ENCODE measurements around the gene PTPN22. TPM values are rescaled to one million over a fixed set of nuclear protein-coding genes. Genes with fewer than 3 reads are reported as not detected.

The PTPN22 gene
- total RNA-seq, 4 donors from 2014 or later = 0.27 to 1.4 (median 1.1) TPM

GRCh38 chr1:113890816-113891215, 19.3 kb upstream of the PTPN22 start:
- H3K9me3 ChIP-seq = no peaks in the 10 kb centered on the region
- ATAC-seq = no peak
- no peak overlapping the region for H3K27ac ChIP-seq
- no peak overlapping the region for H3K4me3 ChIP-seq
- TF ChIP-seq POLR2AphosphoS5 (IDR thresholded peaks at IDR 0.05) (no peak), POLR2A (IDR thresholded peaks at IDR 0.05) (no peak), EP300 (IDR thresholded peaks at IDR 0.05) (no peak), CTCF (IDR thresholded peaks at IDR 0.05) (no peak)
- peaks cover 0 to 20% of the 10 kb centered on the region in 2 donors for H3K36me3 ChIP-seq
- no peaks in the 10 kb centered on the region for H3K4me1 ChIP-seq
- 71 to 72% methylated on average over 2 of the region's 2 CpGs for WGBS, 2 donors (ENCODE audit: low coverage in 1 of 2)
- no peaks in the 10 kb centered on the region for H3K27me3 ChIP-seq

DNA sequence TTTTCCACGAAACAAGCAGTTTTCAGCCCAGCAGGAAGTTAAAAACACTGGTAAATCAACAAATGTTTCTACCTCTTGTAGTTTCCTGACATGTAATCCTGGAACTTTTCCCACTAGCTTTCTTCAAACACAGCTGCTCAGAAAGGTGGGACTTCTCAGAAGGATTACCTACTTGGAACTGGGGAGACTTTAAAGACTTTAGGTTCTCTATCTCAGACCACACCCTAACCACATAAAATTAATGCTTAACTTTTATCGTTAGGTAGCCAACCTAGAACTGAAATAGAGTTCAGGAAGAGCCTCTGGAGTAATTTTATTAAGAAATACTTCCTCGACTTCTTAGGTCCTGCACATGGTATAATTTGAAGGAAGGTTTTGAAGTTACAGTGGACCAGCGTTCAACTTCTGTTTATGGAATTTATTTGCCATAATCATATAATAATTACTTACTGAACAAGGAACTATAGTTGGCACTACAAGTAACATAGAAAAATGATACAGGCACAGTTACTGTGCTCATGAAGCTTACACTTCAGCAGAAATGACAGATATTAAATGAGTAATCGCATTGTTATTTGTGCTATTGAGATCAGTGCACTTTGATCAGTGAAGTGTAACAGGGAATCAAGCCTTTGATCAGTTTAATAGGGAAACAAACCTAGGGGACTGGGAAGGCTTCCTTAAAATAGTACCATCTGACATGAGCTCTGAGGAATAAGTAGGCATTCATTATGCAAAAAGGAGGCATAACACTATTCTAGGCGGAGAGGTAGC, 16.1 kb upstream of the PTPN22 start, which contains the start of gene BCL2L15:
Gene BCL2L15 (minus strand): TSS at position 180 of the 774 bp plus-strand sequence. CDS start 206 bp downstream, outside the sequence.
- 72 to 76% methylated on average over 6 of the region's 6 CpGs for WGBS, 2 donors (ENCODE audit: low coverage in 1 of 2)
- Histone ChIP-seq H3K27me3 (no peaks in the 10 kb centered on the region), H3K27ac (no peak within 1 kb of the TSS), H3K9me3 (no peaks in the 10 kb centered on the region), H3K36me3 (no peaks in the 10 kb centered on the region), H3K4me1 (no peaks in the 10 kb centered on the region), H3K4me3 (no peak within 1 kb of the TSS)
- ATAC-seq = no peak
- TF ChIP-seq CTCF (IDR thresholded peaks at IDR 0.05) (no peak), POLR2A (IDR thresholded peaks at IDR 0.05) (no peak), POLR2AphosphoS5 (IDR thresholded peaks at IDR 0.05) (no peak), EP300 (IDR thresholded peaks at IDR 0.05) (no peak)

DNA sequence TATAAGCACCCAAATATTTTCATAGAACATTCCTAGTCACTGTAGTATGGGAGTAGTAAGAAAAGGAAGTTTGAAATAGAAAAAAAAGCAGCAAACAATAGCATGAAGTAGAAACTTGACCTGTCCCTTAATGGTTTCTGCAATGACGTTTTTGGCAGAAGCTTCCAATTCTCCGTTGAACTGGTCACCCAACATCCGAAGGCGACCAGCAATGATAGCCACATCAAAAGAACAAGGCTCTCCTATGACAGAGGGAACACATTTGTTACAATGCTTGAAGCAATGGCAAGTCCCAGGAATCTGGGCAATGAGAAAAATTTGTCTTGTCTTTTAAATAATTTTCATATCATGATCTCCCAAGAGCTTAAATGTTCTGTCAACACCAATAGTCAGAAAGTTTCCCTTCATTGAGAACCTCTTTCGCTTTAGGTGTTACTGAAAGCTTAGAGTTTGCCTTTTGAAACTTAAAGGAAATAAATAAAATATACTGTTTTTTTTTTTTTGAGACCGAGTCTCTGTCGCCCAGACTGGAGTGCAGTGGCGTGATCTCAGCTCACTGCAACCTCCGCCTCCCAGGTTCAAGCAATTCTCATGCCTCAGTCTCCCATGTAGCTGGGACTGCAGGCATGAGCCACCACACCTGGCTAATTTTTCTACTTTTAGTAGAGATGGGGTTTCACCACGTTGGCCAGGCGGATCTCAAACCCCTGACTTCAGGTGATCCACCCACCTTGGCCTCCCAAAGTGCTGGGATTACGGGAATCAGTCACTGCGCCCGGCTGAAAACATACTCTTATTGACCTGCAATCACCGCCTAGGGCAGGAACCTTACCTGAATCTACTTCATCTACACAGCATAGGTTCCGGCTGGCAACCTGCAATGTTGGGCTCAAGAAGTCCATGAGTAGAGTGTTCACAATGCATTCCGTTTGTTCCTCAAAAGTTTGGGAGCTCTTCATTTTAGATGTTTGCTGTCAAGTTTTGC, 15.2 kb upstream of the PTPN22 start:
- no peak for TF ChIP-seq POLR2A (IDR thresholded peaks at IDR 0.05)
- no peak for TF ChIP-seq POLR2AphosphoS5 (IDR thresholded peaks at IDR 0.05)
- no peak for TF ChIP-seq EP300 (IDR thresholded peaks at IDR 0.05)
- TF ChIP-seq CTCF (IDR thresholded peaks at IDR 0.05) = no peak

GRCh38 chr1:113881661-113882060, 10.1 kb upstream of the PTPN22 start:
- H3K9me3 ChIP-seq = no peaks in the 10 kb centered on the region
- ATAC-seq = no peak
- no peaks in the 10 kb centered on the region for H3K4me1 ChIP-seq
- 50 to 79% methylated on average over 2 of the region's 2 CpGs for WGBS, 2 donors (ENCODE audit: low coverage in 1 of 2)
- no peak overlapping the region for H3K4me3 ChIP-seq
- H3K27me3 ChIP-seq = no peaks in the 10 kb centered on the region
- TF ChIP-seq EP300 (IDR thresholded peaks at IDR 0.05) = no peak
- TF ChIP-seq CTCF (IDR thresholded peaks at IDR 0.05) = no peak
- TF ChIP-seq POLR2A (IDR thresholded peaks at IDR 0.05) = no peak
- TF ChIP-seq POLR2AphosphoS5 (IDR thresholded peaks at IDR 0.05) = no peak
- no peaks in the 10 kb centered on the region for H3K36me3 ChIP-seq
- no peak overlapping the region for H3K27ac ChIP-seq

More for the DNA sequence above, 15.2 kb upstream of the PTPN22 start:
- Histone ChIP-seq H3K9me3 (no peaks in the 10 kb centered on the region), H3K36me3 (no peaks in the 10 kb centered on the region), H3K27me3 (no peaks in the 10 kb centered on the region), H3K4me1 (no peaks in the 10 kb centered on the region), H3K27ac (no peak overlapping the region), H3K4me3 (no peak overlapping the region)
- ATAC-seq = no peak
- WGBS, 2 donors (ENCODE audit: low coverage in 1 of 2) = 88 to 92% methylated on average over 10 to 11 of the region's 17 CpGs
